Suppressor macrophage treated with lipopolysaccharide for 4 hours (primary cell): ENCODE results near the gene NTSR1.

ENCODE experiments used
- DNase-seq: peaks from one replicate; pipeline ENCODE4 v3.0.0-alpha.2; 2020

NTSR1 gene

DNA sequence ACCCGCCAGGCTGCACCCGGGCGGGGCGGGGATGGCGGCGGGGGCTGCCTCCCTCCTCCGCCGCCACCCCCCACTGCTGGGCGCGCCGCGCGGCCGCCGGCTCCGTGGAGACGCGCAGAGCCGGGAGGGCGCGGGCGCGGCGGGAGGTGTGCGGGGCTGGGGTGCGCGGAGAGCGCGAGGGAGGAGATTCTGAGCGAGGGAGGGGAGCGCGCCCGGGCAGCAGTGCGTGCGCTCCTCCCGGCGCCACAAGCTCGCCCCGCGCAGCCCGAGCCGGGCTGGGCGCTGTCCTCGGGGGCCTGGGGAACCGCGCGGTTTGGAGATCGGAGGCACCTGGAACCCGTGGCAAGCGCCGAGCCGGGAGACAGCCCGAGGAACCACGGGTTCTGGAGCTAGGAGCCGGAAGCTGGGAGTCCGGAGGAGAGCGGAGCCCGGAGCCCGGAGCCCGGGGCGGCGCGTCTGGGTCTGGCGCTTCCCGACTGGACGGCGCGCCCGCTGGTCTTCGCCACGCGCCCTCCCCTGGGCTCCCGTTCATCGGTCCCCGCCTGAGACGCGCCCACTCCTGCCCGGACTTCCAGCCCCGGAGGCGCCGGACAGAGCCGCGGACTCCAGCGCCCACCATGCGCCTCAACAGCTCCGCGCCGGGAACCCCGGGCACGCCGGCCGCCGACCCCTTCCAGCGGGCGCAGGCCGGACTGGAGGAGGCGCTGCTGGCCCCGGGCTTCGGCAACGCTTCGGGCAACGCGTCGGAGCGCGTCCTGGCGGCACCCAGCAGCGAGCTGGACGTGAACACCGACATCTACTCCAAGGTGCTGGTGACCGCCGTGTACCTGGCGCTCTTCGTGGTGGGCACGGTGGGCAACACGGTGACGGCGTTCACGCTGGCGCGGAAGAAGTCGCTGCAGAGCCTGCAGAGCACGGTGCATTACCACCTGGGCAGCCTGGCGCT lies at the start of gene NTSR1:
Gene NTSR1 (plus strand): TSS at position 246 of the 946 bp plus-strand sequence. CDS start 372 bp downstream, at position 618.
- DNase-seq = peak; percentile 23

GRCh38 chr20:62659488-62660239 lies 49.0 kb upstream of the NTSR1 start:
- no peak for DNase-seq

DNA sequence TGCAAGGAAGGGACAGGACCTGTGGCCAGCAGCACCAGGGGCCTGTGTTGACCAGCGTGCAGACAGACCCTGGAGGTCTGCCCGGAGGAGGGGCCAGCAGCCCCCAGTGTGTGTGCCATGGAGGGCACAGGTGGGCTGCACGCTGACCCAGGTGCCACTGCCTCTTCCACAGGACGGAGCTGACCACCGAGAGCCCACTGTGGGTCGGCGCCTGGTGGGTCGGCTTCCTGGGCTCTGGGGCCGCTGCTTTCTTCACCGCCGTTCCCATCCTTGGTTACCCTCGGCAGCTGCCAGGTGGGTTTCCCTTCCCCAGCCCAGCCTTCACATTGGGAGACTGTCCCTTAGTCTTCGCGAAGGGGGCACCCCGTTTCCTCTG lies 48.4 kb upstream of the NTSR1 start:
- no peak for DNase-seq

- DNase-seq = no peak
Measured at GRCh38 chr20:62660768-62661167, 47.9 kb upstream of the NTSR1 start.

DNA sequence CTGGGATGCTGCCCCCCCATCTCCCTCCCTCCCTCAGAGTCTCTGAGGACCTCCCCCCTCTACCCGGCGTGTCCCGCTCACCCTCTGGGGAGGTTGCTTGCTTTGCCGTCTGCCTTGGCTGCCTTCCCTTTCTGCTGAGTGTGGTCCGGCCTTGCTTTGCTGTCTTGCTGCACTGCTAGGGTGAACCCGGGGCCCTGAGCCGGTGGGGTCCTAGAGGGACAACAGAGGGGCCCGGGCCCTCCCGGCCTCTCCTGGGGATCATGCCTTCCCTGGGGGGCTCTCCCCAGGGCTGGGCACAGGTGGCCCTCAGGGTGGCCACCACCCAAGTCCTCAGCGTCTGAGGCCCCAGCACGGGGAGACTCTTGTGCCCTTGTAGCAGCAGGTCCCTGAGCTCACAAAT lies 47.0 kb upstream of the NTSR1 start:
- no peak for DNase-seq

GRCh38 chr20:62662422-62662821 lies 46.2 kb upstream of the NTSR1 start:
- peak; percentile 91 for DNase-seq

GRCh38 chr20:62663145-62664018 lies 45.3 kb upstream of the NTSR1 start:
- no peak for DNase-seq

DNA sequence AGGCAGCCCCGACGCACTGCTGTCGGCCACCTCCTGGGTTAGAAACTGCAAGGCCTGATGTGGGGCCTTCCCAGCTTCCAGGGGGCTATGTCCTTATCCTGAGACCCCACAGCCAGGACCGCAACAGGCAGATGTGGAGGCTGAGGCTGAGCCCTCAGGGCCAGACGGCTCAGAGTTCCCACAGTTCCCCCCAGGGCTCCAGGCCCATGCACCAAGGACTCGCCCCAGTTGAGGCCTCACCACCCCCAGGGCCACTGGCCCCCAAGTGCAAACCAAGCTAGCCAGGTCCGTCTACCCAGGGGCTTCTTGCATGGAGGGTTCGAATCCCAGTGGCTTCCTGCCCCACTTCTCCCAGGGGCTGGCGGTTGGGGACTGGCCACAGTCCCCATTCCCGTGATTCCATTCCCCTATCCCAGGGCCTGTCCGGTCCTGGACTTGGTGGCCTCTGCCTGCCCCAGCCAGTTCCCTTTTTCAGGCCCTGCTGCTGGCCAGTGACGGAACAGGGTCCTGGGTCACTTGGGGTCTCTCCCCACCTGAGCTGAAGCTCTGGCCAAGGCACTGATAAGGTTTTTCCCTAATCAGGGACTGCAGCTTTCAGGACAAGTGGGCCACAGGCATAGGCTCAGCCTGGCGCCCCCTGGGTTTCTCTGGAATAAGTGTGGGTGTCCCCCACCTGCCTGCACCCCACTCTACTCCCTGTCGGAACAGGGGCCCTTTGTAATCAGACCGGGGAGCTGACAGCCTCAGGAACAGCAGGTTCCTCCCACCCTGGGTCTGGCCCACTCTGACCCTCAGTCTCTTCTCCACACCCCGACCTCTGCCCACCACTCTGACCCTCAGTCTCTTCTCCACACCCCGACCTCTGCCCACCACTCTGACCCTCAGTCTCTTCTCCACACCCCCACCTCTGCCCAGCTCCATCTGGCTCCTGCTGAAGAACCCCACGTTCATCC lies 44.3 kb upstream of the NTSR1 start:
- DNase-seq = no peak

- DNase-seq = no peak
Measured at GRCh38 chr20:62665153-62665754, 43.4 kb upstream of the NTSR1 start.

GRCh38 chr20:62665826-62666735 lies 42.6 kb upstream of the NTSR1 start:
- DNase-seq = no peak

DNA sequence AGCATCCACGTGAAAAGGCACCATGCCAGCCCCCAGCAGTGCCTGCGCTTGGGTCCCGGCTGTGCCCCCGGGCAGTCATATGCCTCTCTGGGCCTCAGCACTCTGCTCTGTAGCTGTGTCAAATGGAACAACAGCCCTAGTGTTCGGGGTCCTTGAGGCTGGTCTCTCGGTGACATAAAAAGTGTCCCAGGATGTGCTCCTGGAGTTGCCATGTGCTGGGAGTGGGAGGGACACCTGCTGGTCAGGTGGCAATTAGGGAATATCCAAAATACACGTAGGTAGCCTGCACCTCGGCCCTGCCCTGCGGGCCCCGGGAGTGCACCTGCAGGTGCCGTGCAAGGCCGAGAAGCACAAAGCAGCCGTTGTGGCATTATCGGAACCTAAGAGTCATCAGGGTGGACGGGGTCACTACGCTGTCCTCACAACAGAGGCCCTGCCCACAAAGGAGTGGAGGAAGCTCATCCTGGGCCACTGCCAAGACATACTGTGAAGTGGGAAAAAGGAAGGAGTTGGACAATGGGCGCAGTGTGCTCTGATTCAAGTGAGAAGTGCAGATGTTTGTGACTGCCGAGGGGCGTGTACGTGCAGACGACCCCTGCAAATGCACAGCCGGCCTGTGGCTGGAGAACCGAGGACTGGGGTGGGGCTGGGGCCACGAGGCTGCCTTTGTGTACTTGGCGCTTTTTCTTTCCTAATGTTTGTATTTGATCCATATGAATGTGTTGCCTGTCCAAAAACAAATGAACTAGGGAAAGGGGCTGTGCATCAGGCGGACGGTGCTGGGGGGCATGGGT lies 41.7 kb upstream of the NTSR1 start:
- DNase-seq = peak; percentile 82

DNA sequence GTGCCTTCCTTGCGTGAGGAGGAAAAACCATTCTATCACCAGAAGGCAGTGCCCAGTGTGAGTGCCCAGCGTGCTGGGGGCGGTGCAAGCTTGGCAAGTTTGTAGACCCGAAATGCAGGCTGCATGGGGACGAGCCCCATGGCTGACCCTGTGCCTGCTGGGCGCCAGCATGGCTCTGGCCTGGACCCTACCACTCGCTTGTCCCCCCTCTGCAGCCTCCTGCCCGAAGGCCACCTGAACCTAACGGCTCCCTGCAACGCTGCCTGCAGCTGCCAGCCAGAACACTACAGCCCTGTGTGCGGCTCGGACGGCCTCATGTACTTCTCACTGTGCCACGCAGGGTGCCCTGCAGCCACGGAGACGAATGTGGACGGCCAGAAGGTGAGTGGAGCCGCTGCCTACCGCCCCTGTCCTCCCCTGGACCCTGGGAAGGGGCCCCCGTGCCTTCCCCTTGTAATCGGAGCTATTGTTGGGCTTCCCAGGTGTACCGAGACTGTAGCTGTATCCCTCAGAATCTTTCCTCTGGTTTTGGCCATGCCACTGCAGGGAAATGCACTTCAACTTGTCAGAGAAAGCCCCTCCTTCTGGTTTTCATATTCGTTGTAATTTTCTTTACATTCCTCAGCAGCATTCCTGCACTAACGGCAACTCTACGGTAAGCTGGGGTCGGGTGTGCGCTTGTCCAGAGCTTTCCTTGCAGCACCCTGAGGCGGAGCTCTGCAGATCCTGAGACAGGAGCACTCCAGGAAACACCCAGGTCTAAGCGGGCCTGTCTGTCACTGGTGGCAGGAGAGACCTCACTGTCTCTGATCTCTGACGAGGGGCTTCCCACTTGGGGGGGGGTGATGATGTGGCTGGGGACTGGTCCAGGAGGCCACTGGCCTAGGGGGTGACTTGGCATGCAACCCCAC lies 40.9 kb upstream of the NTSR1 start:
- no peak for DNase-seq

DNA sequence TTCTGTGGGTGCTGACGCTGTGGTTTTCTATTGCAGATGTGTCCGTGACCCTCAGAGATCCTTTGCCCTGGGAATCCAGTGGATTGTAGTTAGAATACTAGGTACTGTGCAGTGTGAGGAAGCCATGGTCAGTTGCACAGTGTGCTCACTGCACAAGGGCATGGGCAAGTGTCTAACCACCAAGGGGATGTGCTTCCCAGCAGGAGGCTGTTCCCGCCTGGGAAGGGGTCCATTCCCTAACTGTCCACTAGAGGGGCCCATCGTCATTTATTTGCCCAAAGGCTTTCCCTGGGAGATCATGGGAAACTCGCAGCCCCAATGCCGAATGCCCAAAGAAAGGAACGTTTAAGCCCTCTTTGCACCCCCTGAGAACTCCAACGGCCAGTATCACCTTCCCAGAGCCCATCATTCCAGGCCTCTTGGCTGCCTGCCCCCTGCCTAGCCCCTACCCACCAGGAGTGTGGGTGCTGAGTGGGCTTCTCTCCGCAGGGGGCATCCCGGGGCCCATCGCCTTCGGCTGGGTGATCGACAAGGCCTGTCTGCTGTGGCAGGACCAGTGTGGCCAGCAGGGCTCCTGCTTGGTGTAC lies 40.1 kb upstream of the NTSR1 start:
- peak; percentile 70 for DNase-seq

DNA sequence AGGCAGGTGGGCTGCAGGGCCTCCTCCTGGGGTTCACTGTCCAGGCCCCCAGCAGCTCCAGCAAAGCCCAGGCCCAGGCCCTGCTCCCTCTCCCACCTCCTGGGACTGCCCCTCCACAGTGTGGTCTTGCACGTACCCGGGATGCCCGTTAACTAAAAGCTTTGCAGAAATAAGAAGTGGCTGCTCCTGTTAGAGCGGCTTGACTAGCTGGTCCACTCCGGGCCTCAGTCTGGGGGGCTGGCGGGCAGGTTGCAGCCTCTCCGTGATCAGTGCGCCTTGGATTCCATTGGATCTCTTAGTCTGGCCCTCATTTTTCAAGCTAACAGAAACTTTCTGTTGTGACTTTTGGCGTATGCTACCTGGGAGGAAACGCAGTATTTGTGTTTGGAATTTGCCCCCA lies 39.4 kb upstream of the NTSR1 start:
- DNase-seq = no peak

DNA sequence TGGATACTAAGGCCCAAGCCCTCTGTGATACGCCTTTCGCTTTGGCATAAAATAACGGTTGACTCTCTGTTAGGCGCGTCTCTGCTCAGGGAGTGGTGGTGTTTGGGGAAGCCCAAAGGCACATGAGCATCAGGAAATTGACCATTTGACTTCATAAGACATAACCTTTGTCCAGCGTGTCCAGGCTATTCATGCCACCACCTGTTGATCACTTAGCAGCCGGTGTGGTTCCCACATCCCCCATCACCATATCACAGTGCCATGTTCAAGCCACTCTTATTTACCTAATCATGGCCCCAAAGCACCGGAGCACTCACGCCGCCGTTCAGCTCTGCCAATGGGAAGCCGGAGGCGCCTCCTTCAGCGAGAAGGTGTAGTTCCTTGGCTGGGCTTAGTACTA lies 38.5 kb upstream of the NTSR1 start:
- no peak for DNase-seq

GRCh38 chr20:62670998-62671397 lies 37.6 kb upstream of the NTSR1 start:
- no peak for DNase-seq

DNA sequence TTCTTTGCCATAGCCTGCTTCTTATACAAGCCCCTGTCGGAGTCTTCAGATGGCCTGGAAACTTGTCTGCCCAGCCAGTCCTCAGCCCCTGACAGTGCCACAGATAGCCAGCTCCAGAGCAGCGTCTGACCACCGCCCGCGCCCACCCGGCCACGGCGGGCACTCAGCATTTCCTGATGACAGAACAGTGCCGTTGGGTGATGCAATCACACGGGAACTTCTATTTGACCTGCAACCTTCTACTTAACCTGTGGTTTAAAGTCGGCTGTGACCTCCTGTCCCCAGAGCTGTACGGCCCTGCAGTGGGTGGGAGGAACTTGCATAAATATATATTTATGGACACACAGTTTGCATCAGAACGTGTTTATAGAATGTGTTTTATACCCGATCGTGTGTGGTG lies 36.9 kb upstream of the NTSR1 start:
- DNase-seq = no peak

DNA sequence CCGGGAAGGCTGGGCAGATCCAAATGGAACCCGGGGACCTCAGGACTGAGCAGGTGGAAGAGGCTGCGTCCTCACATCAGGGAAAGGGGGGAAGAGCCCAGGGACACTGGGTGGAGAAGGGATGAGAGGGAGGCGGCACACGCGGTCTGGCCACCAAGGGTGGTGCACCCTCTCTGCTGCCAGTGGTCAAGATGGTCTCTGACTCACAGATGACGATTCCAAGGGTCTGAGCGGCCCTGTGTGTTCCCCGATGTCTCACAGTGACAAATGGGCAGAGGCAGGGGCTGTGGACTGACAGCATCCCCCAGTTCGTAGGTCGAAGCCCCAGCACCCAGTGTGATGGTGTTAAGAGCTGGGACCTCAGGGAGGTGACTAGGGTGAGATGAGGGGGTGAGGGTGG lies 34.3 kb upstream of the NTSR1 start:
- DNase-seq = no peak
